IMR-90 (cell line): Measurements from ENCODE around the gene CAPN9.

Source experiments
- BHLHE40 ChIP-seq: fragments of 150-350 bp; IDR thresholded peaks from 2 replicates; pipeline ENCODE4 v1.6.1; 2016; ENCODE audit warnings: mild to moderate bottlenecking, low read depth, low read length
- CEBPB ChIP-seq: IDR thresholded peaks from 2 replicates; pipeline ENCODE4 v1.6.1; 2012; ENCODE audit warnings: low read depth, low read length, improper control_type of control experiment
- ELK1 ChIP-seq: fragments of 150-350 bp; IDR thresholded peaks from 2 replicates; pipeline ENCODE4 v1.6.1; 2016; ENCODE audit warnings: low read depth, mild to moderate bottlenecking, low read length, moderate library complexity, borderline replicate concordance
- FOS ChIP-seq: fragments of 150-350 bp; IDR thresholded peaks from 2 replicates; pipeline ENCODE4 v1.6.1; 2016; ENCODE audit warnings: low read depth, low read length
- MAFK ChIP-seq: IDR thresholded peaks from 2 replicates; pipeline ENCODE4 v1.6.1; 2012; ENCODE audit warnings: low read depth, low read length, improper control_type of control experiment
- POLR2A ChIP-seq: IDR thresholded peaks from 2 replicates; pipeline ENCODE4 v1.6.1; 2012; ENCODE audit warnings: mild to moderate bottlenecking, low read depth, low read length
- RAD21 ChIP-seq: IDR thresholded peaks from 2 replicates; pipeline ENCODE4 v1.6.1; 2012; ENCODE audit warnings: low read length, improper control_type of control experiment
- RCOR1 ChIP-seq: IDR thresholded peaks from 2 replicates; pipeline ENCODE4 v1.6.1; 2012; ENCODE audit warnings: mild to moderate bottlenecking, low read length, improper control_type of control experiment; ENCODE audit not compliant: insufficient replicate concordance
- RFX5 ChIP-seq: IDR thresholded peaks from 2 replicates; pipeline ENCODE4 v1.8.0; 2012; ENCODE audit warnings: low read depth, mild to moderate bottlenecking, low read length, moderate library complexity
- SMC3 ChIP-seq: fragments of 150-350 bp; IDR thresholded peaks from 2 replicates; pipeline ENCODE4 v1.6.1; 2016; ENCODE audit warnings: low read depth, mild to moderate bottlenecking, antibody characterized with exemption, low read length, moderate library complexity
- TF ChIP-seq, protein P1 (sequence below): conservative IDR thresholded peaks from 2 replicates; pipeline ENCODE4 v1.5.1; 2012; ENCODE audit warnings: mild to moderate bottlenecking, low read depth, low read length, improper control_type of control experiment
- TF ChIP-seq, protein P2 (sequence below): fragments of 150-350 bp; IDR thresholded peaks from 2 replicates; pipeline ENCODE4 v1.6.1; 2017; ENCODE audit warnings: mild to moderate bottlenecking, antibody characterized with exemption, low read length, low read depth

- TF ChIP-seq, protein P1, sequence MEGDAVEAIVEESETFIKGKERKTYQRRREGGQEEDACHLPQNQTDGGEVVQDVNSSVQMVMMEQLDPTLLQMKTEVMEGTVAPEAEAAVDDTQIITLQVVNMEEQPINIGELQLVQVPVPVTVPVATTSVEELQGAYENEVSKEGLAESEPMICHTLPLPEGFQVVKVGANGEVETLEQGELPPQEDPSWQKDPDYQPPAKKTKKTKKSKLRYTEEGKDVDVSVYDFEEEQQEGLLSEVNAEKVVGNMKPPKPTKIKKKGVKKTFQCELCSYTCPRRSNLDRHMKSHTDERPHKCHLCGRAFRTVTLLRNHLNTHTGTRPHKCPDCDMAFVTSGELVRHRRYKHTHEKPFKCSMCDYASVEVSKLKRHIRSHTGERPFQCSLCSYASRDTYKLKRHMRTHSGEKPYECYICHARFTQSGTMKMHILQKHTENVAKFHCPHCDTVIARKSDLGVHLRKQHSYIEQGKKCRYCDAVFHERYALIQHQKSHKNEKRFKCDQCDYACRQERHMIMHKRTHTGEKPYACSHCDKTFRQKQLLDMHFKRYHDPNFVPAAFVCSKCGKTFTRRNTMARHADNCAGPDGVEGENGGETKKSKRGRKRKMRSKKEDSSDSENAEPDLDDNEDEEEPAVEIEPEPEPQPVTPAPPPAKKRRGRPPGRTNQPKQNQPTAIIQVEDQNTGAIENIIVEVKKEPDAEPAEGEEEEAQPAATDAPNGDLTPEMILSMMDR = peak; percentile 63
- TF ChIP-seq POLR2A (no peak), SMC3 (peak; percentile 41), BHLHE40 (no peak), RCOR1 (no peak), FOS (no peak), RAD21 (peak; percentile 65), ELK1 (no peak), CEBPB (peak; percentile 66), RFX5 (no peak), MAFK (no peak)
- TF ChIP-seq, protein P2, sequence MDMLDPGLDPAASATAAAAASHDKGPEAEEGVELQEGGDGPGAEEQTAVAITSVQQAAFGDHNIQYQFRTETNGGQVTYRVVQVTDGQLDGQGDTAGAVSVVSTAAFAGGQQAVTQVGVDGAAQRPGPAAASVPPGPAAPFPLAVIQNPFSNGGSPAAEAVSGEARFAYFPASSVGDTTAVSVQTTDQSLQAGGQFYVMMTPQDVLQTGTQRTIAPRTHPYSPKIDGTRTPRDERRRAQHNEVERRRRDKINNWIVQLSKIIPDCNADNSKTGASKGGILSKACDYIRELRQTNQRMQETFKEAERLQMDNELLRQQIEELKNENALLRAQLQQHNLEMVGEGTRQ = no peak
These were observed 25.5 kb downstream of the CAPN9 start for GRCh38 chr1:230772457-230773395.
